Suprapubic skin (tissue), 4 donors: ENCODE results near the gene UBC. TPM values are rescaled to one million over a fixed set of nuclear protein-coding genes. Genes with fewer than 3 reads are reported as not detected.

ENCODE experiments used
- DNase-seq, 2 donors: peaks; one replicate each; pipeline ENCODE4 v3.0.0-alpha.2; 2019; ENCODE audit warnings: low spot score in 2 of 2
- H3K27ac ChIP-seq: fragments of 200-600 bp; sonication (generic); one replicate; pipeline ENCODE4 v1.5.1; 2019
- H3K27me3 ChIP-seq: fragments of 200-600 bp; sonication (generic); one replicate; pipeline ENCODE4 v1.5.1; 2019
- H3K36me3 ChIP-seq: fragments of 200-600 bp; sonication (generic); one replicate; pipeline ENCODE4 v1.5.1; 2019
- H3K4me1 ChIP-seq: fragments of 200-600 bp; sonication (generic); one replicate; pipeline ENCODE4 v1.5.1; 2019
- H3K4me3 ChIP-seq: fragments of 200-600 bp; sonication (generic); one replicate; pipeline ENCODE4 v1.5.1; 2019; ENCODE audit warnings: mild to moderate bottlenecking
- H3K9me3 ChIP-seq: fragments of 200-600 bp; sonication (generic); one replicate; pipeline ENCODE4 v1.5.1; 2019
- EP300 ChIP-seq: sonication (generic); formaldehyde crosslinking; IDR thresholded peaks from one replicate; pipeline ENCODE4 v1.6.1; 2017; ENCODE audit warnings: antibody characterized with exemption
- POLR2A ChIP-seq, 2 donors: fragments of 450-650 bp; IDR thresholded peaks; one replicate each; pipeline ENCODE4 v1.6.1; 2017; ENCODE audit warnings: antibody characterized with exemption in 2 of 2, mild to moderate bottlenecking in 2 of 2, moderate library complexity in 2 of 2
- POLR2AphosphoS5 ChIP-seq, 3 donors: sonication (generic); formaldehyde crosslinking; IDR thresholded peaks; one replicate each; pipeline ENCODE4 v1.6.1; 2017; ENCODE audit warnings: antibody characterized with exemption in 3 of 3
- WGBS: methylation state at CpG from one replicate; pipeline ENCODE4 v1.1.5; 2018; 5-methylcytosine and 5-hydroxymethylcytosine counted together
- total RNA-seq, 4 donors: library from RNA; depleted of rRNA; stranded (reverse); fragments of >200 nt; gene quantifications; one replicate each; pipeline ENCODE4 v1.1.0, GENCODE V29; 2016
- TF ChIP-seq, protein P1 (sequence below), 2 donors: fragments of 200-600 bp in 1 of 2; fragments of 450-650 bp in 1 of 2; sonication (generic) in 1 of 2; IDR thresholded peaks; one replicate each; pipeline ENCODE4 v1.5.1; 2016 to 2019; ENCODE audit warnings: antibody characterized with exemption in 2 of 2, mild to moderate bottlenecking in 1 of 2, moderate library complexity in 1 of 2

Gene UBC
- total RNA-seq, 4 donors from 2014 or later: 1,287 to 1,717 (median 1,373) TPM

DNA sequence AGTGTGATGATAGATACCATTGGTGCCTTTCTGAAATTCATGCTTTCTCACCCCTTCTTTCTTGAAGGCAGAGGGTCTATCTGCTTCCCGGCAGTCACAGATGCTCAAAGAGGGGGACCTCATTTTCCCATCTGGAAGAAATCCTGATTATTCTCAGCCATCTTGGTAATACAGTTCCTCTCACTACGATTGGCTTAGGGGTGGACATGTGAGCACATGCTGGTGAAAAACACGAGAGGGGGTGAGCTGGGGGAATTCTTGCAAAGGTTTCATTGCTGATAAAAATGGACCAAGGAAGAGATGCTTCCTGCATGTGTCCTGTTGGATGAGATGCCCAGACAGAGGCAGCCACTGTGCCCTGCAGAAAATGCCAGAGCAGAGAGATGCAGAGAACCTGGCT, 37.0 kb downstream of the UBC start:
- DNase-seq: no peak
- Histone ChIP-seq H3K27me3 (no peaks in the 10 kb centered on the region), H3K27ac (no peak overlapping the region), H3K36me3 (no peaks in the 10 kb centered on the region), H3K9me3 (no peaks in the 10 kb centered on the region), H3K4me3 (no peak overlapping the region), H3K4me1 (no peaks in the 10 kb centered on the region)
- TF ChIP-seq POLR2AphosphoS5 (IDR thresholded peaks at IDR 0.05): no peak
- WGBS: 64% methylated on average over 3 of the region's 3 CpGs

DNA sequence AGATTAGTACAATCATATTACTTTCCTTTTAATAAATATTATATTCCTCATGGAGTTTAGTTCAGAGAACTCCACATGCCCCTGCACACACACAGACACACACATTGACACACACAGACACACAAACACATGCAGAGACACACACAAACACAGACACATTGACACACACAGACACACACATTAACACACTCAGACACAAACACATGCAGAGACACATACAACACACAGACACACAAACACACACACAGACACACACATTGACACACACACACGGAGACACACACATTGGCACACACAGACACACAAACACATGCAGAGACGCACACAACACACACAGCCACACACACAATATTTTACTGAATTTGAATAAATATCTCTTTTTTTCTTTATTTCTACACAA, 38.3 kb downstream of the UBC start:
- H3K4me1 ChIP-seq: no peaks in the 10 kb centered on the region
- 89% methylated on average over 2 of the region's 2 CpGs for WGBS
- no peak for DNase-seq
- no peak overlapping the region for H3K4me3 ChIP-seq
- H3K27me3 ChIP-seq: no peaks in the 10 kb centered on the region
- no peaks in the 10 kb centered on the region for H3K9me3 ChIP-seq
- no peak overlapping the region for H3K27ac ChIP-seq
- TF ChIP-seq EP300 (no peak), POLR2AphosphoS5 (IDR thresholded peaks at IDR 0.05) (no peak), POLR2A (IDR thresholded peaks at IDR 0.05) (no peak)
- TF ChIP-seq, protein P1, sequence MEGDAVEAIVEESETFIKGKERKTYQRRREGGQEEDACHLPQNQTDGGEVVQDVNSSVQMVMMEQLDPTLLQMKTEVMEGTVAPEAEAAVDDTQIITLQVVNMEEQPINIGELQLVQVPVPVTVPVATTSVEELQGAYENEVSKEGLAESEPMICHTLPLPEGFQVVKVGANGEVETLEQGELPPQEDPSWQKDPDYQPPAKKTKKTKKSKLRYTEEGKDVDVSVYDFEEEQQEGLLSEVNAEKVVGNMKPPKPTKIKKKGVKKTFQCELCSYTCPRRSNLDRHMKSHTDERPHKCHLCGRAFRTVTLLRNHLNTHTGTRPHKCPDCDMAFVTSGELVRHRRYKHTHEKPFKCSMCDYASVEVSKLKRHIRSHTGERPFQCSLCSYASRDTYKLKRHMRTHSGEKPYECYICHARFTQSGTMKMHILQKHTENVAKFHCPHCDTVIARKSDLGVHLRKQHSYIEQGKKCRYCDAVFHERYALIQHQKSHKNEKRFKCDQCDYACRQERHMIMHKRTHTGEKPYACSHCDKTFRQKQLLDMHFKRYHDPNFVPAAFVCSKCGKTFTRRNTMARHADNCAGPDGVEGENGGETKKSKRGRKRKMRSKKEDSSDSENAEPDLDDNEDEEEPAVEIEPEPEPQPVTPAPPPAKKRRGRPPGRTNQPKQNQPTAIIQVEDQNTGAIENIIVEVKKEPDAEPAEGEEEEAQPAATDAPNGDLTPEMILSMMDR (IDR thresholded peaks at IDR 0.05): no peak
- no peaks in the 10 kb centered on the region for H3K36me3 ChIP-seq

DNA sequence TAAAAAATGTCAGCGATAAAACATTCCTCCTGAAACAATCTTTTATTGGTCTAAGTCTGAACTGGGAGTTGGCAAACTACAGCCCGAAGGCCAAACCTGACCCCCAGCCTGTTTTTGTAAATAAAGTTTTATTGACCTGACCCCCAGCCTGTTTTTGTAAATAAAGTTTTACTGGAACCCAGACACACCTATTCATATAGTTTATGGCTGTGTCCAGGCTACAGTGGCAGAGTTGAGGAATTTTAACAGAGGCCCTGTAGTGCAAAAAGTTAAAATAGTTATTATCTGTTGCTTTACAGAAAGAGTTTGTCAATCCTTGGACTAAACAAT, 38.7 kb downstream of the UBC start:
- Histone ChIP-seq H3K27ac (no peak overlapping the region), H3K27me3 (no peaks in the 10 kb centered on the region), H3K4me3 (no peak overlapping the region), H3K36me3 (no peaks in the 10 kb centered on the region), H3K4me1 (no peaks in the 10 kb centered on the region), H3K9me3 (no peaks in the 10 kb centered on the region)
- DNase-seq: no peak
- TF ChIP-seq, protein P1 (IDR thresholded peaks at IDR 0.05): no peak
- no peak for TF ChIP-seq POLR2A (IDR thresholded peaks at IDR 0.05)
- TF ChIP-seq POLR2AphosphoS5 (IDR thresholded peaks at IDR 0.05): no peak
- TF ChIP-seq EP300: no peak
- 82% methylated on average over 2 of the region's 2 CpGs for WGBS

DNA sequence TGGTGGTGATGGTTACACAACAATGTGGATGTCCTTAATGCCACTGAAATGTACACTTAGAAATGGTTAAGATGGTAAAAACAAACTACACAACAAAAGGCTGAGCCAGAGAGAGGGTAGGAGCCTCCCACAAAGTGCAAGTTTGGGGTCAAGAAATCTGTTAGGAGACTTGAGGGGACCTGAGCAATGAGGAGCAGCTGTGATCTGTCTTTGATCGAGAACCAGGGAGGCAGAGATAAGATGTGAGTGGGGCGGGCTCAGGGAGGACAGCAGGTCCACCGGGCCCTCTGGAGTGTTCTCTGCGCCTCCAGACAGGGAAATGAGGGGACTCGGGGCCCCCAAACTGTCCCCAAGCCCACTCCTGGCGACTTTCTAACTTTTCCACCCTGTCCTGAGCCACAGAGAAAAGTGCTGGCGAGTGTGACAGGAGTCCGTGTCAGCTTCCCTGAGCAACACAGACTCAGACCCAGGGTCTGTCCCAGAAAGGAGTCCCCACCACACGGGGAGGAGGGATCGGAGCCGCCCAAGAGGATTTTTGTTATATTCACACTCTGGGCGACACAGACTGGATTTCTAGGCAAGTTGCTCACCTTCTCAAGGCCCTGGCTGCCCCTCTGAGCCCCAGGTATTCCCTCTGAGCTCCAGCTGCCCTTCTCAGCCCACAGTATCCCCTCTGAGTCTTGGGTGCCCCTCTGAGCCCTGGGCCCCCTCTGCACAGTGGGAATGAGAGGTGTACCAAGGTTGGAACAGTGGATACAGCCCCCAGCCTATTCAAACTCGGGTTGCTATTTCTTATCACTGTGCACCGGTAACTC, 39.3 kb downstream of the UBC start:
- no peak overlapping the region for H3K27ac ChIP-seq
- no peak overlapping the region for H3K4me3 ChIP-seq
- WGBS: 85% methylated on average over 11 of the region's 14 CpGs
- no peaks in the 10 kb centered on the region for H3K4me1 ChIP-seq
- TF ChIP-seq, protein P1 (IDR thresholded peaks at IDR 0.05): no peak
- TF ChIP-seq POLR2A (IDR thresholded peaks at IDR 0.05) (no peak), POLR2AphosphoS5 (IDR thresholded peaks at IDR 0.05) (no peak), EP300 (no peak)
- H3K27me3 ChIP-seq: no peaks in the 10 kb centered on the region
- DNase-seq: no peak
- no peaks in the 10 kb centered on the region for H3K9me3 ChIP-seq
- no peaks in the 10 kb centered on the region for H3K36me3 ChIP-seq

DNA sequence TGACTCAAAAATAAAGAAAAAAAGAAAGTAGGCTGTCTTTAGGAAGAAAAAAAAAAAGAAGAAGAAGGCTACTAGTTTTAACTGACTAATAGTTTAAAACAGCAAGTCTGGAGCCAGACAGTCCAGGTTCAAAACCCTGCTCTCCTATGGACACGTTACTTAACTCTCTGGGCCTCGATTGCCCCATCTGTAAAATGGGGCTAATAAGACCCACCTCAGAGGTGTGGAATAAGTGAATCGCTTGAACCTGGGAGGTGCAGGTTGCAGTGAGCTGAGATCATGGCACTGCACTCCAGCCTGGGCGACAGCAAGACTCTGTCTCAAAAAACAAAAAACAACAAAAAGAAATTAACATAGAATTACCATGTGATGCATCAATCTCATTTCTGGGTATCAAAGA, 40.3 kb downstream of the UBC start:
- TF ChIP-seq POLR2AphosphoS5 (IDR thresholded peaks at IDR 0.05): no peak
- TF ChIP-seq, protein P1 (IDR thresholded peaks at IDR 0.05): no peak
- TF ChIP-seq EP300: no peak
- no peak for TF ChIP-seq POLR2A (IDR thresholded peaks at IDR 0.05)
- DNase-seq: no peak
- no peaks in the 10 kb centered on the region for H3K9me3 ChIP-seq
- peaks cover under 1% of the 10 kb centered on the region for H3K4me1 ChIP-seq
- WGBS: 92% methylated on average over 4 of the region's 4 CpGs
- no peak overlapping the region for H3K27ac ChIP-seq
- H3K36me3 ChIP-seq: no peaks in the 10 kb centered on the region
- H3K4me3 ChIP-seq: no peak overlapping the region
- H3K27me3 ChIP-seq: no peaks in the 10 kb centered on the region
